CD14-positive monocyte (primary cell): ENCODE measurements around the gene SULT2A1. TPM values are rescaled to one million over a fixed set of nuclear protein-coding genes. Genes with fewer than 3 reads are reported as not detected.
A peak's percentile ranks its signal among the peaks of the same experiment; 100 is the strongest.

Source experiments
- DNase-seq, 3 donors: peaks; one replicate each; pipeline ENCODE4 v3.0.0-alpha.2; 2011 to 2022
- H2AFZ ChIP-seq: 2 replicates; pipeline ENCODE4 v1.6.0; 2012; ENCODE audit warnings: mild to moderate bottlenecking, low read depth, low read length, inconsistent platforms; ENCODE audit not compliant: insufficient read depth, poor library complexity, severe bottlenecking
- H3K27ac ChIP-seq, 2 donors: 1 replicate in 1 of 2; 2 replicates in 1 of 2; pipeline ENCODE4 v1.5.1; 2012 to 2013; ENCODE audit warnings: low read length in 2 of 2, control low read depth in 1 of 2, inconsistent platforms in 1 of 2, low read depth in 1 of 2, mild to moderate bottlenecking in 1 of 2
- H3K27me3 ChIP-seq, 2 donors: one replicate each; pipeline versions ENCODE4 v1.6.0 to v1.6.1; 2011 to 2013; ENCODE audit warnings: low read length in 2 of 2; ENCODE audit not compliant: control insufficient read depth in 2 of 2, insufficient read depth in 2 of 2
- H3K36me3 ChIP-seq, 2 donors: replicated peaks in 1 of 2; 1 replicate in 1 of 2; 2 replicates in 1 of 2; pipeline versions ENCODE4 v1.5.1 to v1.6.1; 2012 to 2013; ENCODE audit warnings: low read length in 2 of 2, control low read depth in 1 of 2, inconsistent platforms in 1 of 2, mild to moderate bottlenecking in 1 of 2; ENCODE audit not compliant: insufficient read depth in 2 of 2, control insufficient read depth in 1 of 2
- H3K4me1 ChIP-seq, 2 donors: 1 replicate in 1 of 2; 2 replicates in 1 of 2; pipeline versions ENCODE4 v1.5.1 to v1.6.1; 2012 to 2013; ENCODE audit warnings: low read length in 2 of 2, control low read depth in 1 of 2, inconsistent platforms in 1 of 2, mild to moderate bottlenecking in 1 of 2, moderate library complexity in 1 of 2; ENCODE audit not compliant: insufficient read depth in 2 of 2, control insufficient read depth in 1 of 2
- H3K4me2 ChIP-seq: replicated peaks from 2 replicates; pipeline ENCODE3; 2012; ENCODE audit warnings: low read length, moderate library complexity, mild to moderate bottlenecking; ENCODE audit not compliant: poor library complexity, severe bottlenecking; ENCODE audit errors: extremely low read depth
- H3K4me3 ChIP-seq, 3 experiments: fragments of 200-600 bp in 1 of 3; sonication (generic) in 1 of 3; replicated peaks in 1 of 3; 1 replicate in 2 of 3; 2 replicates in 1 of 3; pipeline ENCODE4 v1.5.1; 2011 to 2013; ENCODE audit warnings: low read length in 3 of 3, mild to moderate bottlenecking in 3 of 3, control low read depth in 2 of 3, low read depth in 2 of 3, inconsistent platforms in 1 of 3, moderate library complexity in 1 of 3
- H3K79me2 ChIP-seq: 2 replicates; pipeline ENCODE4 v1.6.0; 2012; ENCODE audit warnings: mild to moderate bottlenecking, control low read depth, inconsistent platforms, low read length, moderate library complexity; ENCODE audit not compliant: insufficient read depth
- H3K9ac ChIP-seq: 2 replicates; pipeline ENCODE4 v1.6.0; 2017; ENCODE audit warnings: low read length, mild to moderate bottlenecking; ENCODE audit not compliant: insufficient read depth, poor library complexity, severe bottlenecking
- H3K9me3 ChIP-seq, 2 donors: replicated peaks in 1 of 2; 1 replicate in 1 of 2; 2 replicates in 1 of 2; pipeline versions ENCODE4 v1.5.1 to v1.6.1; 2012 to 2013; ENCODE audit warnings: low read length in 2 of 2, control low read depth in 1 of 2; ENCODE audit not compliant: control insufficient read depth in 1 of 2, insufficient read depth in 1 of 2
- H4K20me1 ChIP-seq: 2 replicates; pipeline ENCODE4 v1.6.0; 2012; ENCODE audit warnings: mild to moderate bottlenecking, low read length, control low read depth, moderate library complexity; ENCODE audit not compliant: insufficient read depth
- H3K27ac Mint-ChIP-seq, 7 donors: one replicate each; pipeline ENCODE4 v1.8.0; 2020; ENCODE audit warnings: mild to moderate bottlenecking in 7 of 7, mixed read lengths in 7 of 7, moderate library complexity in 6 of 7, inconsistent platforms in 2 of 7
- H3K27me3 Mint-ChIP-seq, 3 donors: one replicate each; pipeline ENCODE4 v1.8.0; 2021 to 2022; ENCODE audit warnings: low read depth in 3 of 3, mild to moderate bottlenecking in 3 of 3, mixed read lengths in 3 of 3, moderate library complexity in 3 of 3, inconsistent platforms in 1 of 3
- H3K36me3 Mint-ChIP-seq, 2 donors: one replicate each; pipeline ENCODE4 v1.8.0; 2020; ENCODE audit warnings: mixed read lengths in 2 of 2, inconsistent platforms in 1 of 2, mild to moderate bottlenecking in 1 of 2
- H3K4me1 Mint-ChIP-seq: one replicate; pipeline ENCODE4 v1.8.0; 2020; ENCODE audit warnings: mild to moderate bottlenecking, mixed read lengths
- H3K4me3 Mint-ChIP-seq, 2 donors: one replicate each; pipeline ENCODE4 v1.8.0; 2020; ENCODE audit warnings: mild to moderate bottlenecking in 2 of 2, mixed read lengths in 2 of 2, moderate library complexity in 1 of 2
- H3K9me3 Mint-ChIP-seq, 7 donors: one replicate each; pipeline ENCODE4 v1.8.0; 2020 to 2022; ENCODE audit warnings: mixed read lengths in 7 of 7, mild to moderate bottlenecking in 6 of 7, moderate library complexity in 6 of 7, inconsistent platforms in 2 of 7
- CTCF ChIP-seq: fragments of 200-600 bp; IDR thresholded peaks from one replicate; pipeline ENCODE4 v1.8.0; 2022; ENCODE audit warnings: antibody characterized with exemption, mild to moderate bottlenecking
- WGBS: methylation state at CpG from one replicate; pipeline ENCODE4 v1.1.5; 2013; ENCODE audit warnings: missing lambda C conversion rate; ENCODE audit not compliant: insufficient coverage; 5-methylcytosine and 5-hydroxymethylcytosine counted together
- intact Hi-C, 2 donors: fragments of 100-400 bp; cut with micrococcal nuclease; formaldehyde crosslinking; loops; one replicate each; pipeline versions ENCODE4 v1.15.0 to v1.15.1; 2023
- polyA plus RNA-seq, 3 donors: library from polyadenylated mRNA; depleted of rRNA in 1 of 3; unstranded in 2 of 3; stranded (reverse) in 1 of 3; fragments of 300-500 nt in 2 of 3; fragments of >200 nt in 1 of 3; fragmentation: Illumina TruSeq in 2 of 3; gene quantifications; 1 replicate in 2 of 3; 2 replicates in 1 of 3; pipeline ENCODE4 v1.2.3, GENCODE V29; 2012 to 2021

SULT2A1 gene
- polyA plus RNA-seq, 3 donors: not detected

- Histone ChIP-seq H2AFZ (no peak overlapping the region), H3K36me3 (no peaks in the 10 kb centered on the region), H3K4me3 (no peak overlapping the region), H3K79me2 (no peaks in the 10 kb centered on the region), H3K9me3 (peaks cover 0 to 7% of the 10 kb centered on the region in 2 donors), H3K27ac (no peak overlapping the region), H3K27me3 (no peaks in the 10 kb centered on the region), H3K4me2 (no peak overlapping the region), H3K4me1 (no peaks in the 10 kb centered on the region), H4K20me1 (no peaks in the 10 kb centered on the region), H3K9ac (no peak overlapping the region)
- intact Hi-C loops: no loop called here
- Mint-ChIP-seq H3K27ac (peak overlapping the region in 1 of 7 donors; percentile 8), H3K4me1 (no peaks in the 10 kb centered on the region), H3K9me3 (peaks cover 0 to 13% (median 9%) of the 10 kb centered on the region in 7 donors), H3K27me3 (peaks cover 9 to 21% (median 9%) of the 10 kb centered on the region in 3 donors), H3K36me3 (no peaks in the 10 kb centered on the region), H3K4me3 (no peak overlapping the region)
- DNase-seq: no peak
- WGBS: 90% methylated on average over 5 of the region's 6 CpGs
- TF ChIP-seq CTCF: no peak
These were observed 59.3 kb downstream of the SULT2A1 start for GRCh38 chr19:47826800-47827199.

GRCh38 chr19:47824396-47824795, 61.7 kb downstream of the SULT2A1 start:
- Histone ChIP-seq H2AFZ (no peak overlapping the region), H3K4me3 (no peak overlapping the region), H4K20me1 (no peaks in the 10 kb centered on the region), H3K9ac (no peak overlapping the region), H3K27ac (no peak overlapping the region), H3K36me3 (no peaks in the 10 kb centered on the region), H3K4me1 (no peaks in the 10 kb centered on the region), H3K9me3 (peaks cover 0 to 7% of the 10 kb centered on the region in 2 donors), H3K4me2 (no peak overlapping the region), H3K27me3 (peaks cover 0 to 13% of the 10 kb centered on the region in 2 donors), H3K79me2 (no peaks in the 10 kb centered on the region)
- Mint-ChIP-seq H3K4me3 (no peak overlapping the region), H3K4me1 (peaks cover 7% of the 10 kb centered on the region), H3K27ac (no peak overlapping the region), H3K9me3 (peaks cover 0 to 12% (median 9%) of the 10 kb centered on the region in 7 donors), H3K27me3 (peaks cover 25 to 34% (median 33%) of the 10 kb centered on the region in 3 donors), H3K36me3 (no peaks in the 10 kb centered on the region)
- TF ChIP-seq CTCF: no peak
- no peak for DNase-seq
- WGBS: 43% methylated on average over 1 of the region's 6 CpGs
- intact Hi-C loops: no loop called here
